ENCODE measurements around the gene SOAT2.

DNA sequence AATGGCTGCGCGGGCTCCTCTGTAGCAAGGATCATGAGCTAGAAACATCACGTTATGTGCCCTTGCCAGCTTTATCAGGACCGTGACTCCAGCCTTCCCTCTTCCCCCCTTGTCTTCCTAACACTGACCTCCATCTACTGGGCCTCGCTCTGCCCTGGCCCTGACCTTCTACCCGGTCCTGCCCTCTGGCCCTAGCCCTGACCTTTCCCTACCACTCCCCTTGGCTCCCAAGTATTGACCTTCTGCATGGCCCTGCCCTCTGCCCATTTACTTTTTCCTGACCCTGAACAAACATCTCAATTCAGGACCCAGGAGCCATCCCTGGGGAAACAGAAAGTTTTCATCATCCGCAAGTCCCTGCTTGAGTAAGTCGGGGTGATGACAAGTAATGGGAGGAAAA, 2.0 kb downstream of the SOAT2 start:
- TF ChIP-seq JUN (IDR thresholded peaks at IDR 0.05; ENCODE audit: borderline replicate concordance, insufficient read depth, insufficient read length, low read depth) (no peak), POLR2A (IDR thresholded peaks at IDR 0.05; ENCODE audit: low read depth, low read length) (no peak), POLR2AphosphoS5 (IDR thresholded peaks at IDR 0.05; ENCODE audit: insufficient read depth, low read depth, low read length) (no peak), EZH2 (IDR thresholded peaks at IDR 0.05; ENCODE audit: borderline replicate concordance, low read depth, low read length, severe bottlenecking) (no peak), MYC (IDR thresholded peaks at IDR 0.05; ENCODE audit: low read depth, low read length) (no peak), GATA2 (IDR thresholded peaks at IDR 0.05; ENCODE audit: insufficient read depth, insufficient read length, low read depth, low read length) (no peak), FOS (IDR thresholded peaks at IDR 0.05; ENCODE audit: borderline replicate concordance, insufficient read depth, low read length) (no peak)
- TF ChIP-seq, protein P1, sequence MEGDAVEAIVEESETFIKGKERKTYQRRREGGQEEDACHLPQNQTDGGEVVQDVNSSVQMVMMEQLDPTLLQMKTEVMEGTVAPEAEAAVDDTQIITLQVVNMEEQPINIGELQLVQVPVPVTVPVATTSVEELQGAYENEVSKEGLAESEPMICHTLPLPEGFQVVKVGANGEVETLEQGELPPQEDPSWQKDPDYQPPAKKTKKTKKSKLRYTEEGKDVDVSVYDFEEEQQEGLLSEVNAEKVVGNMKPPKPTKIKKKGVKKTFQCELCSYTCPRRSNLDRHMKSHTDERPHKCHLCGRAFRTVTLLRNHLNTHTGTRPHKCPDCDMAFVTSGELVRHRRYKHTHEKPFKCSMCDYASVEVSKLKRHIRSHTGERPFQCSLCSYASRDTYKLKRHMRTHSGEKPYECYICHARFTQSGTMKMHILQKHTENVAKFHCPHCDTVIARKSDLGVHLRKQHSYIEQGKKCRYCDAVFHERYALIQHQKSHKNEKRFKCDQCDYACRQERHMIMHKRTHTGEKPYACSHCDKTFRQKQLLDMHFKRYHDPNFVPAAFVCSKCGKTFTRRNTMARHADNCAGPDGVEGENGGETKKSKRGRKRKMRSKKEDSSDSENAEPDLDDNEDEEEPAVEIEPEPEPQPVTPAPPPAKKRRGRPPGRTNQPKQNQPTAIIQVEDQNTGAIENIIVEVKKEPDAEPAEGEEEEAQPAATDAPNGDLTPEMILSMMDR (IDR thresholded peaks at IDR 0.05; ENCODE audit: extremely low read depth in 1 of 2, insufficient read depth in 1 of 2, low read depth in 1 of 2, low read length in 2 of 2), result no peak
- TF ChIP-seq, protein P2, sequence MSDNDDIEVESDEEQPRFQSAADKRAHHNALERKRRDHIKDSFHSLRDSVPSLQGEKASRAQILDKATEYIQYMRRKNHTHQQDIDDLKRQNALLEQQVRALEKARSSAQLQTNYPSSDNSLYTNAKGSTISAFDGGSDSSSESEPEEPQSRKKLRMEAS (IDR thresholded peaks at IDR 0.05; ENCODE audit: insufficient read depth, insufficient read length), result no peak

Data from endothelial cell of umbilical vein (primary cell).